ENCODE measurements around the gene F3.
A peak's percentile ranks its signal among the peaks of the same experiment; 100 is the strongest.
"Not testable (repeated sequence)": the region's sequence is repeated elsewhere in the genome, so short reads cannot be mapped to it uniquely, and the experiment has no call there.

Gene F3

GRCh38 chr1:94541246-94542087, at the start of gene F3:
Gene F3 (minus strand): TSS chr1:94541759. CDS start chr1:94541636, 123 bp downstream.
- peak; percentile 76 for DNase-seq (ENCODE audit: low spot score)

GRCh38 chr1:94590203-94591137, 48.9 kb upstream of the F3 start:
- DNase-seq (ENCODE audit: low spot score), result no peak

GRCh38 chr1:94589728-94590127, 48.2 kb upstream of the F3 start:
- DNase-seq (ENCODE audit: low spot score), result no peak

GRCh38 chr1:94582565-94582964, 41.0 kb upstream of the F3 start:
- DNase-seq (ENCODE audit: low spot score), result no peak

GRCh38 chr1:94580367-94581115, 39.0 kb upstream of the F3 start:
- DNase-seq (ENCODE audit: low spot score), result no peak

- DNase-seq (ENCODE audit: low spot score), result no peak
Observed at GRCh38 chr1:94579876-94580294, 38.3 kb upstream of the F3 start.

- no peak for DNase-seq (ENCODE audit: low spot score)
Observed at GRCh38 chr1:94578856-94579255, 37.3 kb upstream of the F3 start.

- DNase-seq (ENCODE audit: low spot score), result not testable (repeated sequence)
Observed at GRCh38 chr1:94573917-94574316, 32.4 kb upstream of the F3 start.

GRCh38 chr1:94572780-94573179, 31.2 kb upstream of the F3 start:
- DNase-seq (ENCODE audit: low spot score), result no peak

- not testable (repeated sequence) for DNase-seq (ENCODE audit: low spot score)
Observed at GRCh38 chr1:94570965-94571364, 29.4 kb upstream of the F3 start.

GRCh38 chr1:94568806-94569205, 27.2 kb upstream of the F3 start:
- not testable (repeated sequence) for DNase-seq (ENCODE audit: low spot score)

- not testable (repeated sequence) for DNase-seq (ENCODE audit: low spot score)
Observed at GRCh38 chr1:94567975-94568607, 26.5 kb upstream of the F3 start.

- not testable (repeated sequence) for DNase-seq (ENCODE audit: low spot score)
Observed at GRCh38 chr1:94566436-94566835, 24.9 kb upstream of the F3 start.

GRCh38 chr1:94565901-94566300, 24.3 kb upstream of the F3 start:
- DNase-seq (ENCODE audit: low spot score), result no peak

GRCh38 chr1:94562519-94563260, 21.1 kb upstream of the F3 start:
- DNase-seq (ENCODE audit: low spot score), result no peak

GRCh38 chr1:94560333-94560732, 18.8 kb upstream of the F3 start:
- no peak for DNase-seq (ENCODE audit: low spot score)

- DNase-seq (ENCODE audit: low spot score), result no peak
Observed at GRCh38 chr1:94559921-94560320, 18.4 kb upstream of the F3 start.

GRCh38 chr1:94555091-94555490, 13.5 kb upstream of the F3 start:
- DNase-seq (ENCODE audit: low spot score), result no peak

- DNase-seq (ENCODE audit: low spot score), result no peak
Observed at GRCh38 chr1:94554580-94554979, 13.0 kb upstream of the F3 start.

- no peak for DNase-seq (ENCODE audit: low spot score)
Observed at GRCh38 chr1:94553931-94554330, 12.4 kb upstream of the F3 start.

GRCh38 chr1:94553323-94553730, 11.8 kb upstream of the F3 start:
- no peak for DNase-seq (ENCODE audit: low spot score)

All from activated CD4-positive, alpha-beta T cell treated with anti-CD3 and anti-CD28 coated beads, Interleukin-2, Interleukin-4, amounts not matched to agents 100 ng/mL and 50 ng/mL, durations not matched to agents 16 hours and 8 hours (primary cell).